HG02943 (cell line): ENCODE data around the gene TMEM114.
"Not testable (repeated sequence)": the region's sequence is repeated elsewhere in the genome, so short reads cannot be mapped to it uniquely, and the experiment has no call there.

ENCODE experiments used
- ATAC-seq: cut with Tn5 transposase; IDR thresholded peaks from one replicate; pipeline ENCODE4 v1.9.1; 2021; ENCODE audit warnings: mild to moderate bottlenecking, low read depth, moderate library complexity; ENCODE audit not compliant: unreplicated experiment

TMEM114 gene

DNA sequence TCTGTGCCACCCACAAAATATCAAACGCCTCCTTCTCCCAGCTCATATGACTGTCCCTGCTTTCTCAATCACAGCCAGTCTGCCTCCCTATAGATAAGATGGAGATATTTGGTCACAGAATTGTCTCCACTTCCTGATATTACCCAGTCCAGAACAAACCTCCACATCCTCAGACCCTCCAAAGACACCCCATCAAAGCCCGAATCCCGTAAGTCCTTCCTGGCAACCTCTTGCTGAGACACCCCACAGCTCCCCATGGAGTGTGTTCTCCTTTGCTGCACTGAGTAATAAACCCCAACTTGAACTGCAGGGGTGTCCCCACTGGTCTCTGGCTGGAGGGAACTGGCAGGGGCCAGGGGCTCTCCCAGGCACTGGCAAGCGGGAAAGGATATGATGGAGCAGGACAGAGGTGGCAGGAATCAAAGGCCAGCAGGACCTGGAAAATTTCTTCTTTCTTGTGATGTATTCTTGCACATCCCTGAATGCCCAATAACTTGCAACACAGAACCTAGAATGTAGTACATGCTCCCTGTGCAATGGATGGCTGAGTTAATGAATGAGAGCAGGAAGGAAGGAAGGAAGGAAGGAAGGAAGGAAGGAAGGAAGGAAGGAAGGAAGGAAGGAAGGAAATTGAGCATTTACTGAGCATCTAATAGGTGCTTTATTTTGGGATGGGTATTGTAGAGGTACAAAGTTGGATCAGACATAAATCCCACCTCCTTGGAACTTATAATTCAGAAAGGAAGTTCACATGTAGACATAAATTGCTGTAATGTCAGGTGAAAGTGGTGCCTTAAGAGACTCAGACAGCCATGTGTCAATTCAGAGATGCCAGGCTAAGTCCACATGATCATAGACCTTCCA lies 13.9 kb downstream of the TMEM114 start:
- ATAC-seq: no peak

DNA sequence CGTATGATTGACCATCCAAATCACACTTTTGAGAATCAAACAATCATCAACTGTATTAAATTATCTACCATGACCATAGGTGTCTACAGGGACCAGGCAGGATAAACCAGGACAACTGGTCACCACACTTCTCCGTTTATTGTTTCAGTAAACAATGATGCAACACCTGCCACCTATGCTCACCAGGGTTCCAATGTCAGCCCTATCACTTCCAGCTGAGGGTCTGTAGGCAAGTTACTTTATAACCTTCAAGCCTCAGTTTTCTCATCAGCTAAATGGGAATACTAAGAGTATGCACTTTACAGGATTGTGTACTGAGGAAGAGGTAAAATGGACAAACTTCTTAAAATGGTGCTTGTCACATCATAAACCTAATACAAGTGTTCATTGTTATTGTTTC lies 14.9 kb downstream of the TMEM114 start:
- ATAC-seq: no peak

DNA sequence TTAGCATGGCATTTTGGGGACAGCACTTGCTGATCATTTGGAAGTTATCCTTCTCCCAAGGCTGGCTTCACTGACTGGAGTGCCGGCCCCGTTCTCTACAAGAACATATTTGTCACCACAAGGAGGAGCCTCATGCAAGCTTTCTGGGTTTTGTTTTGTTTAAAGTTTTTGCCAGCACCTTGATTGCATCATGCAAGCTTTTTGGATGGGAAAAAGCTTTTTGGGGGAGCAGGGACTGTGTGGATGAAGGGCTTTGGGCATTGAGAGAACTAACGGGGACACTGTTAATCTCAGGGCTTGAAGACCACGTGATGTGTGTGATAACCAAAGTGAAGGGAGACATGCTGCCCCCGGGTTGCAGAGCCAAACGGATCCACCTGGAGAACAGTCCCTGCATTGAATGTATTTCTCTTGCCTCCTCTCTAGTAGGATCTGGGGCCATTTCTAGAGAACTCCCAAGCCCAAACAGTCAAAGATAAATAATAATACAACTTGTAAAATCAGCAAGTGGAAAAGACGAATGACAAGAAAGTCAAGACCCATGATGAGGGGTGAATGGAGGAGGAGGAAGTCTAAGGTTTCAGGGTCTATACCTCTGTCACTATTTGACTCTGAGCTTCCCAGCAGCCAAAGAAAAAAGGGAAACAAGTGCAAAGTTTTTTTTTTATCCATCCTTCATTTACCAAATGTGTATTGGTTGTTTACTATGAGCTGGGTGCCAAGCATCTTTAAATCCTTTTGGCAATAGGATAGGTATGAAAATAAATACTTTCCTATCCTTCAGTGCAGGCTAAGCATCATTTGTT lies 17.2 kb downstream of the TMEM114 start:
- no peak for ATAC-seq

DNA sequence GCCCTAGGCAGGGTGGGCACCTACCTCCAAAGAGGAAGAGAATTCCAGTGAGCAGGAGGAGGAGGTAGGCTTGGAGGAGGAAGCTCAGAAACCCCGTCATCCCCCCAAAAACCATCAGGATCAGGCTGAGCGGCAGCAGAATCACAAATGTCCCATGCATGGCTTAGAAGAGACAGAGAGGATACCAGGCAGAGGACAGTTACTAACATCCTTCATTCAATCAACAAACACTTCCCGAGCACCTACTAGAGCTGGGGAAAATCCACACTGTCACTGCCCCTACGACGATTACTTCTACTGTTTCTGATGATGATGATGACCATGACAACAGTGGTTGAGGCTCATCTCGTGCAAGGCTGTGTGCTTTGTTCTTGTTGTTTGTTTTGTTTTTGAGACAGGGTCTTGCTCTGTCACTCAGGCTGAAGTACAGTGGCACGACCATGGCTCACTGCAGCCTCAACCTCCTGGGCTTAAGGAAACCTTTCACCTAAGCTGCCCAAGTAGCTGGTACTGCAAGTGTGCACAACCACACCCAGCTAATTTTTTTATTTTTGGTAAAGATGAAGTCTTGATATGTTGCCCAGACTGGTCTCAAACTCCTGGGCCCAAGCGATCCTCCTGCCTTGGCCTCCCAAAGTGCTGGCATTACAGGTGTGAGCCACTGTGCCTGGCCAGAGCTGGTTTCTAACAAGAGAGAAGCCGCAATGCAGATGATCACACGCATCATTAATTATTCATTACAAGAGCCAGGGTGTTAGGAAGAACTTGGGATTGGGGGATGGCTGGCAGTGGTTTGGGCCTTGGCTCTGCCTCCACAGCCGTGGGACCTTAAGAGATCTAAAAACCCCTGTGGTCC lies 18.0 kb downstream of the TMEM114 start:
- no peak for ATAC-seq

DNA sequence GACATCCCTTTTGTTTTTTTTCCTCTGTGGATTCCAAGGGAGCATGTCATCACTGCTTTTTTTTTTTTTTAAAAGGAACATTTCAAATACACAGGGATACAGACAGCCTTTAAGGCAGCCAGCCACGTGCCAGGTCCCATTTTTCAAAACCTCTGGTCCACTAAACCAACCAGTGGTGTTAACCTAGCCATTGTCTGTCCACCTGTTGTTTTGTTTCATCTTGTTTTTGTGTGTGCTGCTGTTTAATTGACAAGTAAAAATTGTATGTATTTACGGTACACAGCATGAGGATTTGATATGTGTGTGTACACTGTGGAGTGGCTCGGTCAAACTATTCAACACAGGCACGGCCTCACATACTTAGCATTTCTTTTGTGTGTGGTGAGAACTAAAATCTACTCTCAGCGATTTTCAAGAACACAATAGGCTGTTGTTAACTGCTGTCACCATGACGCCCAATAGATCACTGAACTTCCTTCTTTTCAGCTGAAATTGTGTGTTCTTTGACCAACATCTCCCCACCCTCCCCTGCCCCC lies 19.2 kb downstream of the TMEM114 start:
- ATAC-seq: no peak

DNA sequence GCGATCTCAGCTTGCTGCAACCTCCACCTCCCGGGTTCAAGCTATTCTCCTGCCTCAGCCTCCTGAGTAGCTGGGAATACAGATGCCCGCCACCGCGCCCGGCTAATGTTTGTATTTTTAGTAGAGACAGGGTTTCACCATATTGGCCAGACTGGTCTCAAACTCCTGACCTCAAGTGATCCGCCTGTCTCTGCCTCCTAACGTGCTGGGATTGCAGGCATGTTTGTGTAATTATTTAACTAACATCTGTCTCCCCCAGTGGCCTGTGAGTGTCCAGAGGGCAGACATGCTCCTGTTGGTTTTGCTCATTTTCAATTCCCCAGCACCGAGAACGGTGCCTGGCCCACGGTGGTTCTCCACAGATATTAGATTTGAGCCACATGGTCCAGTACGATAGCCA lies 19.9 kb downstream of the TMEM114 start:
- not testable (repeated sequence) for ATAC-seq

DNA sequence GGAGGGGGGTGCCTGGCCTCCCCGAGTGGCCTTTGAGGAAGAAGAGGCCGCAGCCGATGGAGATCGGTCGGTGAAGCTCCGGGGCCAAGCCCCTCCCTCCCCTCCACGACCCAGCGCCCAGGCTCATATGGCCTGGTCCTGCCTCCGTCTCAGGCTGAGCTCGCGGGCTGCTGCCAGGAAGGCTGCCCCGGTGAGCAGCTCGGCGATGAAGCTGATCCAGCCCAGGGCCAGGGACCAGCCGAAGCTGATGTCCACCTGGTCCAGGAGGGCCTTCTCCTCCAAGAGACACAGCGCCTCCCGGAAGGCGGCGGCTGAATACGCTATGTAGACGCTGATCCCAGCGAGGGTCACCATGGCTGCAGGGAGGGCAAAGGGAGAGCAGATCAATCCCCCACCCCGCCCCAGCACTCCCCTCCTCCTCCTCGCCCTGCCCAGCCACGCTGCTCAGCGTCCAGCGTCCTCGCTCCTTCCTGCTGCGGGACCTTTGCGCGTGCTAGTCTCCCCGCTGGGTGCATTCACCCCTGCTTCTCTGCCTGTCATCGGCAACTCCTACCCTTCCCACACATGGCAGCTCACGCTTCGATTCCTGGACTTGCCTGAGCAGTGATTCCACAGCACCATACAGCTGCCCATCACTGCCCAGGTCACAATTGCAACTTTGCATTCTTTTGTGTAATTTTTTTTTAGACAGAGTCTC lies 20.5 kb downstream of the TMEM114 start:
- no peak for ATAC-seq

DNA sequence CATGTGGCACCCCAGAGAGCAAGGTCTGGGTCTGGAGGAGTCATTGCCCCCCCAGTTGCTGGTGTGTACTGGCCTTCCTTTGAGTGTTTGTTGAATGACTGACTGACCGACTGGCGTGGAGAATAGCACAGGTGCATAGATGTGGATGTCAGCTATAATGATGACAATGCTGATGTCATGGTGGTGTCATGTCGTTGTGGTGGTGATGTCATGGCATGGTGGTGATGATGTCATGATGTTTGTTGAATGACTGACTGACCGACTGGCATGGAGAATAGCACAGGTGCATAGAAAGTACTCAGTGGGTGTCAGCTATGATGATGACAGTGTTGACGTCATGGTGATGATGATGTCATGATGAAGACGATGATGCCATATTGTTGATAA lies 22.1 kb downstream of the TMEM114 start:
- ATAC-seq: no peak

DNA sequence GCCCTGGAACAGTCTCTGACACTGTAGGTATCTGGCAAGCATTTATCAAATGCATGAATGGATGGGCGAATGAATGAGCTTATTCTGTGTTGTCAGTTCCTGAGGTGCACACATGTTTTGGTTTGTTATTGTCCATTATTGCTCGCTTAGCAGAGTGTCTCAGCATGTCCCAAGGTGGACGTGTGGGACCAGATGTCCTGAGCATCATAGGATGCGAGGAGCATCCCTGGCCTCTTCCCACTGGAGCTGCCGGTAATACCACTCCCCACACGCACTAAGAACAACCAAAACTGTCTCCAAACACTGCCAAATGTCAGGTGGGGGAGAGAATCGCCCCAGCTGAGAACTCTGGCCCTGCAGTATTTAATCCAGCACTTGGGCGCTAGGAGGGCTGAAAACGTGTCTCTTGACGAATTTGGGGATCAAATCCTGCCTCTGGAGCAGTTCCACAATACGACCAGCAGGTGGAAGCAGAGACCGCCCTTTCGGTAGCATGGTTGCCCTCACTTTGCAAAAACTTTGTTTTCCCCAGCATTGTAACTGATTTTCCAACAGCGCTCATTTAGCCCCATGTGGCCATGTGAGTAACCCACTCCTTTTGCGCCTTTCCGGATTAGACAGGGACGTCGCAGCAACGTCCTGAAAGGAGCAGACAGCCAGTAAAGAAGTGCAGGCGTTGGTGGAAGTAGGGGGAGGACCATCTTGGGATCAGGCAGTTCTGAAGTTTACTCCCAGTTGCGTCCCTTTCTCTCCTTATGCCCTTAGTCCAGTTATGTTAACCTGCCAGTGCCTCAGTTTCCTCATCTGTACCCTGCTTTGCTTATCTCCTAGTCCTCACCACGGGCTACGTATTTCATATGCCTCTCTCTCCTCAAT lies 22.7 kb downstream of the TMEM114 start:
- ATAC-seq: no peak

DNA sequence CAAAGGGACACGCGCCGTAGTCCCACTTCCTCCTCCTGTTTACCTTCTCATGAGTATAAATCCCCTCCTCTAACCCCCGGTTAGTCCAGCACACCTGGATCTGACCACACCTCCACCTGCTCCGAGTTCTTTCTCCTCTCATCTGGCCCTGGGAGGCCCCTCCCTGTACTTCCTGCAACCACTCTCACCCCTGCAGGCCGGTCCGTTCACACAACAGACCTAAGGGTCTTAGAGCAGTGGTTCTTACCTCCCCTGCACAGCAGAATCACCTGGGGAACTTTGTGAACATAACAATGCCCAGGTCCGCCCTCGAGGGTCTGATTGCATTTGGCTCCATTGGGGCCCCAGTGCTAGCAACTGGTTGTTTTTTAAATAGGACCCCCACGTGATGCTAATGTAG lies 24.8 kb downstream of the TMEM114 start:
- no peak for ATAC-seq

DNA sequence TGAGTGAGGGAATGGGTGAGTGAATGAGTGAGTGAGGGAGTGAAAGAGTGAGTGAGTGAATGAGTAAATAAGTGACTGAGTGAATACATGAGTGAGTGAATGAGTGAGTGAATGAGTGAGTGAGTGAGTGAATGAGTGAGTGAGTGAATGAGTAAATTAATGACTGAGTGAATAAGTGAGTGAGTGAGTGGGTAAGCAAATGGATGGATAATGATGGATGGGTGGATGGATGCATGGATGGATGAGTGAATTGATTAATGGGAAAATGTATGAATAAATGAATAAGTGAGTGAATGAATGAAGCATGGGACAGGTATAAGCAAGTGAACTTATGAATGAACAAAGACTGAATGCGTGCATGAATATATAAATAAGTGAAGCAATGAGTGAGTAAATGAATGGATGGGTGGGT lies 25.4 kb downstream of the TMEM114 start:
- no peak for ATAC-seq

DNA sequence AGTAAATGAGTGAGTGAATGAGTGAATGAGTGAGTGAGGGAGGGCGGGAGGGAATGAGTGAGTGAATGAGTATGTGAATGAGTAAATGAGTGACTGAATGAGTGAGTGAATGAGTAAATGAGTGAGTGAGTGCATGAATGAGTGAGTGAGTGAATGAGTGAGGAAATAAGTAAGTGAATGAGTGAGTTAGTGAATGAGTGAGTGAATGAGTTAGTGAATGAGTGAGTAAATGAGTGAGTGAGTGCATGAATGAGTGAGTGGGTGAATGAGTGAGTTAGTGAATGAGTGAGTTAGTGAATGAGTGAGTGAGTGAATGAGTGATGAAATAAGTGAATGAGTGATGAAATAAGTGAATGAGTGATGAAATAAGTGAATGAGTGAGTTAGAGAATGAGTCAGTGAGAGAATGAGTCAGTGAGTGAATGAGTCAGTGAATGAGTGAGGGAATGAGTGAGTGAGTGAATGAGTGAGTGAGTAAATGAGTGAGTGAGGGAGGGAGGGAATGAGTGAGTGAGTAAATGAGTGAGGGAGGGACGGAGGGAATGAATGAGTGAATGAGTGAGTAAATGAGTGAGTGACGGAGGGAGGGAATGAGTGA lies 26.3 kb downstream of the TMEM114 start:
- not testable (repeated sequence) for ATAC-seq

DNA sequence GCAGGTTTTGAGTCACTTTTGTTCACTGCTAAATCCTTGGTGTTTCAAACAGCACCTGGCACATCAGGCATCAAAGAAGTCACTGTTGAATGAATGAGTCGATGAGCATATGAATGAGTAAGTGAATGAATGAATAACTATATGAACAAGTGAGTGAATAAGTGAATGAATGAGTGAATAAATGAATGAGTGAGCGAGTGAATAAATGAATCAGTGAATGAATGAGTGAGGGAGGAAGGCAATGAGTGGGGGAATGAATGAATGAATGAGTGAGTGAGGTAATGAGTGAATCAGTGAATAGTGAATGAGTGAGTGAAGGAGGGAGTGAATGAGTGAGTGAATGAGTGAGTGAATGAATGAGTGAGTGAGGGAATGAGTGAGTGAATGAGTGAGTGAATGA lies 28.8 kb downstream of the TMEM114 start:
- ATAC-seq: no peak

DNA sequence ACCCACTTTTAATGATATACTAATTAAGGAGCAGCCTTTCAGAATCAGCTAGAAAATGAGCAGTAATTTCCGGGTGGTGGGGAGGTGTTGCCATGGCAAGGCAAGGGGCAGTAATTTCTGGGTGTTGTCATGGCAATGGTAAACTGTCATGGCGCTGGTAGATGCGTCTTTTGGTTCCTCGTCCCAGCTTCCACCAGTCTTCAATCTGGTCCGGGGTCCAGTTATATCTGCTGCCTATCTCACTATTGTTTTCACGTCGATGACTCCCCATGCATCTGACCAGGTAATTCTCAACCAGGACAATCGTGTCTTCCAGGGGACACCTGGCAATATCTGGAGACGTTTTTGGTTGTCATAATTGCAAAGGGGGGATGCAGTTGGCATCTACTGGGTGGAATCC lies 34.9 kb downstream of the TMEM114 start:
- no peak for ATAC-seq

DNA sequence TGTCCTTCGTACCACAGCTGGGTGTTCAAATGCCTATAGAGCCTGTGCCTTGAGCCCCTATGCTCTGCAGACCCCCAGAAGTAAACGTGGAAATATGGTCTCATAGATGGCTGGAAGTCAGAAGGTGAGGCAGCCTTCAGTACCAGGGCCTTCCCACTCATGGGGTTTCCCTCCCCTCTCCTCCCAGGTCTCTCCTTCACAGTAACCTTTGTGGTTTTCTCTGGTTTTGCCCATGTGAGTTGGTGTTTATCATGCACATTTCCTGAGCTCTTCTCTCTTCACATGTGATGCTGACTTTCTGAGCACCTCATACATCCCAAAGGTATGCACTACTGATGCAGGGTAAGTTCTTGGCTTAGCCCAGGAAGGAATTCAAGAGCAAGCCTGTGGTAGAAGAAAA lies 35.4 kb downstream of the TMEM114 start:
- no peak for ATAC-seq

DNA sequence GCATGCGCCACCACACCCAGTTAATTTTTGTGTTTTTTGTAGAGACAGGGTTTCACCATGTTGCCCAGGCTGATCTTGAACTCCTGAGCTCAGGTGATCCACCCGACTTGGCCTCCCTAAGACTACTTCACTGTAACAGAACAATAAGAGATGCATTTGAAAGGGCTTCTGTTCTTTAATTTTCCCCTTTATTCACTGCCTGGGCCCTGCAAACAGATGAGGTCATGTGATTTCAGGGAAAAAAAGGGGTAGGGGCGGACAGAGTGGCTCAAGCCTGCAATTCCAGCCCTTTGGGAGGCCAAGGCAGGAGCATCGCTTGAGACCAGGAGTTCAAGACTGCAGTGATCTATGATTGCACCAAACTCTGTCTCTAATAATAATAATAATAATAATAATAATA lies 36.3 kb downstream of the TMEM114 start:
- ATAC-seq: no peak

DNA sequence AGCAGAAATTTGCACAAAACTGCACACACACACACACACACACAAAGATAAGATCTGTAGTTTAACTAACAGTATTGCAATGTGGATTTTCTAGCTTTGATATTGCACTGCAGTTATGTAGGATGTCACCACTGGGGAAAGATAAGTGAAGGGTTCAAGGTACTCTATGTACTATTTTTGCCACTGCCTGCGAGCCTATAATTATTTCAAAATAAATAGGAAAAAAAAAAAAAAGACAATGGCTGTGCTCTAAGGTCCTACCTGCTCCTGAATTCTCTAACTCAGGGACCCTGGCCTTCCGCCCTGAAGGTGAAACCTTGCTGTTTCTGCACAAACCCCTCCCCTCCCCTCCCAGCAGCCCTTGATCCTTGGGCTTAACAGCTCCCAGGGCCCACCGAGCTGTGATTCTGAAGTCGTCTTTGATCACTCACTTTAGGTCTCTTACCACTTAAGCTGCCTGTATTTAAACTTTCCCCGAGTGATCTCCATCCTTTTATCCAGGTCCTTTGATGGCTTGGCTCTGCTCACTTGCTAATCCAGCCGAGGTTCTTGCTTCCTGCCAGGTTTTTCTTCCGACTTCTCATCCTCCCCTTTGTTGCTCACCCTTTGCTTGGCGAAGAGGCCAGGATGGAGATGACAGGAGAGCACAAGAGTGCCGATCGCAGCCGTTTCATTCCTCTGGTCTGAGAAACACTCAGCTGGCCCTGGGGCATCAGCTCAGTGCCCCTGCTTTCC lies 37.7 kb downstream of the TMEM114 start:
- ATAC-seq: no peak
